Central memory CD8-positive, alpha-beta T cell (primary cell): ENCODE results near the gene MEGF6.
"Not testable (repeated sequence)": the region's sequence is repeated elsewhere in the genome, so short reads cannot be mapped to it uniquely, and the experiment has no call there.

Experiments
- ATAC-seq: fragments of 150-1000 bp; cut with Tn5 transposase; replicated peaks from 2 replicates; pipeline ENCODE4 v1.10.0; 2022; ENCODE audit warnings: mild to moderate bottlenecking, moderate FRiP score, moderate number of reproducible peaks; ENCODE audit not compliant: poor library complexity, severe bottlenecking; ENCODE audit errors: extremely low read depth
- DNase-seq, 2 donors: peaks; one replicate each; pipeline ENCODE4 v3.0.0; 2021; ENCODE audit warnings: low spot score in 2 of 2
- H3K27ac Mint-ChIP-seq: one replicate; pipeline ENCODE4 v1.8.0; 2022; ENCODE audit warnings: low read depth, mild to moderate bottlenecking, moderate library complexity, mixed read lengths
- H3K27me3 Mint-ChIP-seq: one replicate; pipeline ENCODE4 v1.8.0; 2022; ENCODE audit warnings: mixed read lengths
- H3K36me3 Mint-ChIP-seq: one replicate; pipeline ENCODE4 v1.8.0; 2022; ENCODE audit warnings: mild to moderate bottlenecking, moderate library complexity, mixed read lengths; ENCODE audit not compliant: insufficient read depth
- H3K4me1 Mint-ChIP-seq: one replicate; pipeline ENCODE4 v1.8.0; 2022; ENCODE audit warnings: mixed read lengths
- H3K4me3 Mint-ChIP-seq: one replicate; pipeline ENCODE4 v1.8.0; 2022; ENCODE audit warnings: mild to moderate bottlenecking, moderate library complexity, mixed read lengths
- H3K9me3 Mint-ChIP-seq: one replicate; pipeline ENCODE4 v1.8.0; 2022; ENCODE audit warnings: mixed read lengths

The MEGF6 gene

DNA sequence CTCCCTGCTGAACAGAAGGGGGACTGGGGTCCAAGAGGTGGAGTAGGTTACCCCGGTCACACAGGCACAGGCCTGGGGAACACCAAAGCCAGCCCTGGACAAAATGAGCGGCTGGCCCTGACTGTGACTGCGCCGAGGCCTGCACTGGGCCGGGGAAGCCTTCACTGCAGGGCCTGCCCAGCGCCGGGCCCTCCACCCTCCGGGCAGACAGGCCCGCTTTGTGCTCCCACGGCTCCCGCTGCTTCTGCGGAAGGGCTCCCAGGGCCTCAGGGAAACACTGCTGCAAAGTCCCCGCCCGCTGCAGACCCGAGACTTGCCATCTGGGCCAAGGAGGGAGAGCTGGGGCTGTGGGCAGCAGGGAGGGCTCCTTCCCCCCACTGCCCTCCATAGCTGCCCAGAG, 35.3 kb downstream of the MEGF6 start:
- Mint-ChIP-seq H3K4me1 (no peaks in the 10 kb centered on the region), H3K36me3 (no peaks in the 10 kb centered on the region), H3K4me3 (no peak overlapping the region), H3K27ac (no peak overlapping the region), H3K27me3 (no peaks in the 10 kb centered on the region), H3K9me3 (no peaks in the 10 kb centered on the region)
- ATAC-seq (no peak), DNase-seq (no peak)

- not testable (repeated sequence) for H3K27me3 Mint-ChIP-seq, DNase-seq, H3K27ac Mint-ChIP-seq, ATAC-seq, H3K4me1 Mint-ChIP-seq, H3K4me3 Mint-ChIP-seq, H3K9me3 Mint-ChIP-seq, H3K36me3 Mint-ChIP-seq
These were observed 35.8 kb downstream of the MEGF6 start for GRCh38 chr1:3575515-3575914.

DNA sequence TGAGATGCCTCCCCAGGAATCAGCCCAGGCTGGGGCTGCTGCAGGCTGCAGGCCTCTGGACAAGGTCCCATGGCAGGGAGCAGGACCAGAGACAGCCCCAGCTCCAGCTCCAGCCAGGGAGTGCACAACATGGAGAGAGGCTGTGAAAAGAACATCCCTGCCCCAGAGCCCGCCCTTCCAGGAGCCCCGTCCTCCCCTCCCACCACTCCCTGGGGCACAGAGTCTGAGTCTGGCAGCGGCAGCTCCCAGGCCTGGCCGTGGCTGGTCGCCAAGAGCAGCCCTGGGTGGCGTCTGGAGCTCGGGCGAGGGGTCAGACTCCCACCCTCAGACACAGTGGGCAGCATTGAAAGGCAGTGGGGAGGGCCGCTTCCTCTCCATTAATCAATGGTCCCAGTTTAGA, 37.8 kb downstream of the MEGF6 start:
- no peak overlapping the region for H3K4me3 Mint-ChIP-seq
- no peaks in the 10 kb centered on the region for H3K27me3 Mint-ChIP-seq
- H3K36me3 Mint-ChIP-seq, result no peaks in the 10 kb centered on the region
- DNase-seq (no peak), ATAC-seq (no peak)
- H3K27ac Mint-ChIP-seq, result no peak overlapping the region
- H3K4me1 Mint-ChIP-seq, result no peaks in the 10 kb centered on the region
- H3K9me3 Mint-ChIP-seq, result no peaks in the 10 kb centered on the region

DNA sequence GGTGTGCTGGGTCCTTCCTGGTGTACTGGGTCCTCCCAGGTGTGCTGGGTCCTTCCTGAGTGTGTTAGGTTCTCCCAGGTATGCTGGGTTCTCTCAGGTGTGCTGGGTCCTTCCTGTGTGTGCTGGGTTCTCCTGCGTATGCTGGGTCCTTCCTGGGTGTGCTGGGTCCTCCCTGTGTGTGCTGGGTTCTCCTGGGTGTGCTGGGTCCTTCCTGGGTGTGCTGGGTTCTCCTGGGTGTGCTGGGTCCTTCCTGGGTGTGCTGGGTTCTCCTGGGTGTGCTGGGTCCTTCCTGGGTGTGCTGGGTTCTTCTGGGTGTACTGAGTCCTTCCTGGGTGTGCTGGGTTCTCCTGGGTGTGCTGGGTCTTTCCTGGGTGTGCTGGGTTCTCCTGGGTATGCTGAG, 38.7 kb downstream of the MEGF6 start:
- DNase-seq, H3K27me3 Mint-ChIP-seq, ATAC-seq, H3K36me3 Mint-ChIP-seq, H3K9me3 Mint-ChIP-seq, H3K27ac Mint-ChIP-seq, H3K4me3 Mint-ChIP-seq, H3K4me1 Mint-ChIP-seq: not testable (repeated sequence)

DNA sequence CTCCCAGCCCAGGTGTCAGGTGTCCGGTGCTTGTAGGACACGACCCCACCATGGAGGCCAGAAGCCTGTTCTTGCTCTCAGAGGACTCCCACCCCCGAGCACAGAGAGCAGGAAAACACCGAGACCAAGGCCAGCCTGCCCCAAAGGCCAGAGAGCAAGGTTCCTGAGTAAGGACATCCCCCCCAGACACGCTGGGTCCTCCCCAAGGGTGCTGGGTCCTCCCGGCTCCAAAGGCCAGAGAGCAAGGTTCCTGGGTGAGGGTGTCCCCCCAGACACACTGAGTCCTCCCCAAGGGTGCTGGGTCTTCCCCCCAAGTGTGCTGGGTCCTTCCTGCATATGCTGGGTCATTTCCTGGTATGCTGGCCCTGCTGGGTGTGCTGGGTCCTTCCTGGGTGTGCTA, 40.0 kb downstream of the MEGF6 start:
- ATAC-seq, result no peak
- Mint-ChIP-seq H3K9me3 (no peaks in the 10 kb centered on the region), H3K4me1 (no peaks in the 10 kb centered on the region), H3K27me3 (no peaks in the 10 kb centered on the region), H3K36me3 (no peaks in the 10 kb centered on the region), H3K27ac (no peak overlapping the region), H3K4me3 (no peak overlapping the region)
- no peak for DNase-seq

DNA sequence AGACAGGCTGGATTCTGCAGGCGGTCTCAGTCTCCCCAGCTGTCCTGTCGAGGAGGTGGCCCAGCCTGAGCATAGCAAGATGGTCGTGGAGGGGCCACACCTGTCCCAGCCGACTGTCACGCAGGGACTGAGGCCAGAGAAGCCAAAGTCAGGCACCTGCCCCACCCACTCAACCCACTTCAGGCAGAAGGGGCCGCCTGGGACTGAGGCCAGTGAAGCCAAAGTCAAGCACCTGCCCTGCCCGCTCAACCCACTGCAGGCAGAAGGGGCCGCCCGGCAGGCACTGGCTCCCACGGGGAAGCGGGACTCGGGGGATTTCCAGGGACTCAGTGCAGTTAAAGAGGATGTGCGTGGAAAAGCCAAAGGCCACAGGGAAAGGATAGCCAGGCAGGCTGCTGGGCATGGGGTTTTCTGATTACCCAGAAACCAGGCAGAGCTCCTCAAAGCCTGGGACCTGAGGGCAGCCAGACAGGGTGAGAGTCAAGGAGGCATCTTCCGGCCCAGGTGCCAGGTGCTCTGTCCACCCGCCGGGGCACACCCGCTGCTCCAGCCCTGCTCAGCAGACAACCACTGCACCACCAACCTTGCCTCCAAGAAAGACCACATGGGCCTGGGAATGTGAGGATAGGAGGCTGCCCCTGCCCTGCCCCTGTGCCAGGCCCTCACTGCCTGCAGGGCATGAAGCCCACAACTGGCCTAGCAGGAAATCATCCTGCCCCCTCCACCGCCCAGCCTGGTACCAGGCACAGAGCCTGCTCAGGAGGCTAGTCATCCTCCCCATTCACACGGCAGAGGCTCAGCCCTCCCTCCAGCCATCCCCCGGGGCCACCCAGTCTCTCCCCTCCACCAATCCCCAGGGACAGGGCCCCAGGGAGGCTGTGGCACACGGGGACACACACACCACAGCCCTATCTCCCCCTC, 41.0 kb downstream of the MEGF6 start:
- no peaks in the 10 kb centered on the region for H3K36me3 Mint-ChIP-seq
- ATAC-seq, result no peak
- no peak overlapping the region for H3K4me3 Mint-ChIP-seq
- H3K4me1 Mint-ChIP-seq, result no peaks in the 10 kb centered on the region
- DNase-seq, result no peak
- no peak overlapping the region for H3K27ac Mint-ChIP-seq
- H3K9me3 Mint-ChIP-seq, result no peaks in the 10 kb centered on the region
- H3K27me3 Mint-ChIP-seq, result peaks cover 2% of the 10 kb centered on the region

DNA sequence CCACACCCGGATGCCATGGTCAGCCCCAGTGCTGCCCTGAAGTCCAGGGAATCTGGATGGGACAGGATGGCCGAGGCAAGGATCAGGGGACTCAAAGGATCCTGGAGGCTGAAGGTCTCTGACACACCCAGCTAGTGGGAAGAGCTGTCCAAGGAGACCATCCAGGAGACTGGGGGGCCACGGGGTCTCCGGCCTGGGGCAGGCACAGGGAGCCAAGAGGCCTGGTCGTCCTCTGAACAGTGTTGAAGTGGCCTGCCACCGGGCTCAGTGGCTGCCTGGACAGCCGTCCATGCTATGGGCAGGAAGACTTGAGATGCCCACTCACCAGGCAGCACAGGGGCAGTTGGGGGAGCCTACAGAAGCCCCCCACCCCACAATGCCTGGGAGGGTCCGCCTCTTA, 41.9 kb downstream of the MEGF6 start:
- Mint-ChIP-seq H3K36me3 (no peaks in the 10 kb centered on the region), H3K27ac (no peak overlapping the region)
- ATAC-seq, result no peak

GRCh38 chr1:3568815-3569435, 42.4 kb downstream of the MEGF6 start:
- H3K4me3 Mint-ChIP-seq, result no peak overlapping the region
- ATAC-seq (no peak), DNase-seq (no peak)
- peaks cover 14% of the 10 kb centered on the region for H3K27me3 Mint-ChIP-seq
- H3K36me3 Mint-ChIP-seq, result no peaks in the 10 kb centered on the region
- no peaks in the 10 kb centered on the region for H3K9me3 Mint-ChIP-seq
- no peak overlapping the region for H3K27ac Mint-ChIP-seq
- no peaks in the 10 kb centered on the region for H3K4me1 Mint-ChIP-seq

More for the DNA sequence above, 41.9 kb downstream of the MEGF6 start:
- no peak overlapping the region for H3K4me3 Mint-ChIP-seq
- no peak for DNase-seq
- no peaks in the 10 kb centered on the region for H3K9me3 Mint-ChIP-seq
- no peaks in the 10 kb centered on the region for H3K4me1 Mint-ChIP-seq
- peaks cover 11% of the 10 kb centered on the region for H3K27me3 Mint-ChIP-seq

DNA sequence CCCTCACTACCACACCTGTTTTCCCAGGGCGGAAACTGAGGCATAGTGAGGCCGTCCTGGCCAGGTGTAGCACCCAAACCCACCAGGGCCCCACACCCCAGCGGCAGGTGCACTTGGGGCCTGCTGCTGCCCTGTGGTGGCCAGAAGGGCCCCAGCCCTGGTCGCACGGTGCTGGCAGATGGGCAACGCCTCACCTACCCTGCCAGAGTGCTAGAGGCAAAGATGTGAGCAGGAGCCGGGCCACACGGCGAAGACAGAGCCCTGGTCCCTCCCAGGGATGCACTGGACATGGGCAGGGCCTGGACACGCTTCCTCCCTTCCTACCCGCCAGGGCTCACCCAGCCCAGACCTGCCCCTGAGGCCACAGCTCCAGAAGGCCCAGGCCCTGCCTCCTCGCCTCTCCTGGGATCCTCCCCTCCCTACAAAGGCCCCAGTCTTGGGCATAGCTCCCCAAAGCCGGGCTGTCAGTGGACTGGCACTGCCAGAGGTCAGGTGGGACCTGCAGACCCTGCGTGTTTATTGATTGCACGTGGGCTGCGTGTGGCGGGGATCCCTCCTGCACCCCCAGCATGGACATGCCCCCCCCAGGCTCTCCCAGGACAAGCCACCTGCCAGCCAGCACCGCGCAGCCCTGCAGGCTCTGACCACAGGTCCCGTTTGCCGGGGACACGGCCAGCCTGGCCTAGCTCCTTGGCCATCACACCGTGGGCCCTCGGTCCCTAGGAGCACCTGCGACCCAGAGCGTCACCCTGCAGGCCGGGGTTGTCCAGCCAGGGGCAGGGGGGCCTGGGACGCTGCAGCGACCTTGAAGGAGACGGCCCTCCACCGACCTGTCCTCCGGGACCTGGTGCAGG, 44.1 kb downstream of the MEGF6 start:
- no peak overlapping the region for H3K4me3 Mint-ChIP-seq
- no peak for DNase-seq
- ATAC-seq, result no peak
- no peaks in the 10 kb centered on the region for H3K4me1 Mint-ChIP-seq
- peaks cover 30% of the 10 kb centered on the region for H3K27me3 Mint-ChIP-seq
- no peaks in the 10 kb centered on the region for H3K36me3 Mint-ChIP-seq
- H3K27ac Mint-ChIP-seq, result no peak overlapping the region
- no peaks in the 10 kb centered on the region for H3K9me3 Mint-ChIP-seq

- no peak overlapping the region for H3K4me3 Mint-ChIP-seq
- H3K4me1 Mint-ChIP-seq, result no peaks in the 10 kb centered on the region
- H3K9me3 Mint-ChIP-seq, result no peaks in the 10 kb centered on the region
- H3K27me3 Mint-ChIP-seq, result peaks cover 30% of the 10 kb centered on the region
- DNase-seq, result no peak
- no peak for ATAC-seq
- H3K27ac Mint-ChIP-seq, result no peak overlapping the region
- no peaks in the 10 kb centered on the region for H3K36me3 Mint-ChIP-seq
These were observed 45.1 kb downstream of the MEGF6 start for GRCh38 chr1:3566003-3566885.

DNA sequence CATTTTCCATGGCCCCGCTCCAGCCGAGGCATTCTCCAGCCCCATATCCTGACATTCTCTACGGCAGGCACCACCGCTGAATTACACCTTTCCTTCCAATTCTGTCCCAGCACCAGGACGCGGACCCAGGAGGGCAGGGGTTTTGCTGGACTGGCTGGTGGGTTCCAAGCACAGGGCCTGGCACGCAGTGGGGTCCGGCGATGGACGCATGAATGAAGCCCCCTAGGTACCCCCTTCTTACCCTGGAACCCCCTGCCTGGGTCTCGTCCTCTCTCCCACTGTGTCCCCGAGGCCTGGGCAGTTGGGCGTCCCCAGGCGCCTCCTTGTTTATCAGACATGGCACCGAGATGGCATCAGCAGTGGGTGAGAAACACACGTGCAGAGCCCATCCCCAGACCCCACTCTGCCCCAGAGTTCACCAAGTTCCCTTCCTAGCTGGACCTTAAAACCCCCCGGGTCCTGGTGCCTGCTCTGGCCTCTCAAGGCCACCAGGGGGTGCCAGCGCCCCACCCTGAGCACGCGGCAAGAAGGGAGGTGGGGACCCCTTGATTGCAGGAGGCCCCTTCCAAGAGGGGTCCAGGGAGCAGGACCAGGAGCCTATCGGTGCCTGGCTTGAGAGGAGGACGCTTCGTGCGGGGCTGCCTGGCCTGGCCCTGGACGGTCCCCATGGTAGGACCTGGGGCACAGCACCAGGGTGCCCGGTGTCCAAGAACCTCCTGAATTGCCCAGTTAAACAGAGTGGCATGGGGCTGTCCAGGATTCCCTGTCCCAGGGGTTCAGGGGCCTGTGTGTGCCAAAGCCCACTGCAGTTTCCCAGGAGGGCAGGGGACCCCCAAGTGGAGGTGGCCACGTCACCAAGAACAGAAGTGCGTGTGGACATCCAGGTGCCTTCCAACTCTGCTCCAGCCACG, 46.1 kb downstream of the MEGF6 start:
- Mint-ChIP-seq H3K4me1 (no peaks in the 10 kb centered on the region), H3K9me3 (no peaks in the 10 kb centered on the region), H3K4me3 (no peak overlapping the region), H3K27me3 (peaks cover 30% of the 10 kb centered on the region), H3K27ac (no peak overlapping the region), H3K36me3 (no peaks in the 10 kb centered on the region)
- ATAC-seq (no peak), DNase-seq (no peak)
